ENCODE measurements around the gene EXOC6.
"Not testable (repeated sequence)": the region's sequence is repeated elsewhere in the genome, so short reads cannot be mapped to it uniquely, and the experiment has no call there.

EXOC6 gene

GRCh38 chr10:92957223-92958010, 109.1 kb downstream of the EXOC6 start:
- DNase-seq, result no peak

GRCh38 chr10:92961638-92962037, 113.3 kb downstream of the EXOC6 start:
- no peak for DNase-seq

- DNase-seq, result peak; percentile 82
Observed at GRCh38 chr10:92965314-92965713, 117.0 kb downstream of the EXOC6 start.

GRCh38 chr10:92967641-92968040, 119.3 kb downstream of the EXOC6 start:
- DNase-seq, result no peak

GRCh38 chr10:92969151-92969550, 120.8 kb downstream of the EXOC6 start:
- DNase-seq, result no peak

DNA sequence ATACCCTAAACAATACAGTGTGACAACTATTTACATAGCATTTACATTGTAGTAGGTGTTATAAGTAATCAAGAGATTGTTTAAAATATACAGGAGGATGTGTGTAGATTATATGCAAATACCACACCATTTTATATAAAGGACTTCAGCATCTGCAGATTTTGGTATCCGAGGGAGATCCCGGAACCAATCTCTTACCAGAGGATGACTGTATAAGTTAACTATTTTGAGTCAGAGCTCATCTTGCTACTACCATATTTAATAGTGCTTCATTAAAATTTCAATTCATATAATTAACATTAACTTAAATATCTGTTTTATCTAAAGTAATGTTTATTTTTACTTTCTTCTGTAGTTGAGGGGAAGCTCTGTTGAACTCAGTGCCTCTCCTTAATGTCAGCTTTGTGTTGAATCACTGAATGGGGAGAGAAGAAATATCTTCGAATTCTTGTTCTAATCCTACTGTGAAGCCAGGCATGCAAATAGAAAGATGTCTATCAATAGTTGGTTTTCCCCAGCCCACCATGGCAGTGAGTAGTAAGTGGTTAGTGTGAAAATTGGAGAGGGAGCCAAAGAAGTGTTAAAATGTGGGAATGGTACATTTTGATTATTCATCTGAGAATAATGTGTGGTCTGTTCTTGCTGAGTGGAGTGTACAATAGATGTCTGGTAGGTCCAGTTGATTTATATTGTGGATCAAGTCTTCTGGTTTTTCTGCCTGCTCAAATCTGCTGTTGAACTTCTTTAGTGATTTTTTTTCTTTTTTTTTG, 122.2 kb downstream of the EXOC6 start:
- no peak for DNase-seq

- DNase-seq, result peak; percentile 88
Observed at GRCh38 chr10:92972066-92972870, 123.9 kb downstream of the EXOC6 start.

- no peak for DNase-seq
Observed at GRCh38 chr10:92972886-92973285, 124.6 kb downstream of the EXOC6 start.

- DNase-seq, result not testable (repeated sequence)
Observed at GRCh38 chr10:92976278-92976677, 128.0 kb downstream of the EXOC6 start.

DNA sequence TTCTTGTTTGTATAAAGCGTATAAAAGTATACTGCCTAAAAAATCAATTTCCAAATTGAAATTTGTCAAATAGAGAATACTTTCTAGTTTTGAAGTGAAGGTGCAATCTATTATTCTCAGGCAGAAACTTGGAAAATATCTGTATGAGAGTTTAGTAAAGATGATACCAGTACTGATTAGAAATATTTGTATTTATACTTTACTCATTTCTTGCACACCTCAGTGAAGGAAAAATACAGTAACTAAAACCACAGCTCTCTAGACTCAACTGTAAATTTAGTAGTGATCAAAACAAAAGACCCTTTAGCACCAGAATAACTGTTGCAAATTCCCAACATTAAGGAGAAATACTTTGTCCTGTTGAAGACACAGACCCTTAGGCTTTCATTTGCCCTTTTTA, 140.9 kb downstream of the EXOC6 start:
- no peak for DNase-seq

- DNase-seq, result peak; percentile 73
Observed at GRCh38 chr10:92990615-92991014, 142.3 kb downstream of the EXOC6 start.

DNA sequence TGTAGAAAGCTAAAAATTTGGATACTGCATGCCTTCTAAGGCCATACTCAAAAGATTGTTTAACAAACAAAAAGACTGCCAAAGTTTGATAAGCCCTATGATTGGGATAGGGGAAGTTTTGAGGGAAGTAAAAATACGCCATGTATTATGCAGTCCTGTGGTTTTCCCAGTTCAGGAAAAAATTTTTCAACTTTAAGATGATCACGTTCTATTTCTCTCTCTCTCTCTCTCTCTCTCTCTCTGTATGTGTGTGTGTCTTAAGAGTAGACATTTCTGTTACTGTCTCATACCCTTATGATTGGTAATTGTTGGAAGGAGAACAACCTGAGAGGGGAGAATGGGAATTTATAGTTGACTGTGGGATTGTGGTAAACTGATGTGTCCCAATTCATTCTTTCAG, 143.2 kb downstream of the EXOC6 start:
- DNase-seq, result no peak

DNA sequence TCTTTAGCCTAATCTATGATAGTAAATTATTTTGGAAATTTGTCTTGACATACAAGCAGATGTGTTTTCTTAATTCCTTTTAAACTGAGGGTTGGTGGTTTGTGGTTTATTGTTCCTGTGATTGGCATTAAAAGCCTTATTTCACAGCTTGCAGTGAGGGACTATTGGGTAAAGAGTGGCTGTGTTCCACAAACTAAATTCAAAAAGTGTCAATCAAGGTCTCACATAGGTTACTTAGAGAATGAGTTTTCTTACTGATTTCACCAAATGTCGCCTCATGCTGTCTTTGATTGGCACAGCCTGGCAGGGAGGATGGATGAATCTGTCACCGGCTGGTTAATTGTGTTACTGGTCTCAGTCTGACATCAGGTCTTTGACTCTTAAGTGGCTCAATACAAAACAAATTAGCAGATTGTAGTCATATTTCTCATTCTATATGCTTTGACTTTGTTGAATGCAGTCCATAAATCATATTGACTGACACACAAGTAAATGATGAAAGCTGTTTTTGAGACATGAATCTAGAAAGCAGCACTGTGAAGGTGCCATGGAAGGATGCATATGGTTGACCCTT, 145.5 kb downstream of the EXOC6 start:
- DNase-seq, result peak; percentile 32

DNA sequence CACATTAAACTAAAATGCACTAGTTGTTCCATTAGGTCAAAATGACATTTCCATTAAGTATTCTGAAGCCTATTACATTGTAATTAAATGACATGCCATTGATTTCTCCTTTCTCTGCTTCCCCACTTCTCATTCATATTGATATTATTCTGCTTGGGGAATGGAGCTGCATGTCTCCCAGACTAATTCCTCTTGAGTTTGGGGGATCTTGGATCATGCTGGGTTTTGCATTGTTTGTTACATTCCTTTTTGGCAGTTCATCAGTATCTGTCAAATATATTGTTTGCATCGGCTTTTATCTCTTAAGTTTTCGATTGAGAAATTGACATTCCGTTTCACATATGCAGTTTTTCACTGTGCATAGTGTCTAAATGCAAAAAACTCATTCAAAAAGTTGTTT, 147.2 kb downstream of the EXOC6 start:
- no peak for DNase-seq

GRCh38 chr10:92997620-92998019, 149.3 kb downstream of the EXOC6 start:
- peak; percentile 23 for DNase-seq

GRCh38 chr10:92999191-92999590, 150.9 kb downstream of the EXOC6 start:
- no peak for DNase-seq

GRCh38 chr10:93006435-93007039, 158.2 kb downstream of the EXOC6 start:
- DNase-seq, result peak; percentile 59

GRCh38 chr10:93015722-93016121, 167.4 kb downstream of the EXOC6 start:
- no peak for DNase-seq

- no peak for DNase-seq
Observed at GRCh38 chr10:93023013-93023650, 174.8 kb downstream of the EXOC6 start.

DNA sequence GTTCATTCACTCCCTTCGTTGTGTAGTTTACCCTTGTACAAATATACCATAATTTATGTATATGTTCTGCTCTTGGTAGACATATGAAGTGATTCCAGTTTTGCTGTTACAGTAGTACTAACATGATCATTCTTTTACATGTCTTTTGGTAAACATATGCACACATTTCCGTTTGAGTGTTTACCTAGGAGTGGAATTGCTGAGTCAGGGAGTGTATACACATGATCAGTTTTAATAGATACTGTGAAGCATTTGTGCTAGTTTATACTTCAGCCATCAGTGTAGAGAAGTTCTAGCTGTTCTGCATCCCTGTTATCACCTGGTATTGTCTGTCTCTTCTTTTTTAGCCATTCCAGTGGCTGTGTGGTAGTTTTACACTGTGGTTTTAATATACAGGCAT, 177.8 kb downstream of the EXOC6 start:
- no peak for DNase-seq

- DNase-seq, result no peak
Observed at GRCh38 chr10:93027508-93027907, 179.2 kb downstream of the EXOC6 start.

DNA sequence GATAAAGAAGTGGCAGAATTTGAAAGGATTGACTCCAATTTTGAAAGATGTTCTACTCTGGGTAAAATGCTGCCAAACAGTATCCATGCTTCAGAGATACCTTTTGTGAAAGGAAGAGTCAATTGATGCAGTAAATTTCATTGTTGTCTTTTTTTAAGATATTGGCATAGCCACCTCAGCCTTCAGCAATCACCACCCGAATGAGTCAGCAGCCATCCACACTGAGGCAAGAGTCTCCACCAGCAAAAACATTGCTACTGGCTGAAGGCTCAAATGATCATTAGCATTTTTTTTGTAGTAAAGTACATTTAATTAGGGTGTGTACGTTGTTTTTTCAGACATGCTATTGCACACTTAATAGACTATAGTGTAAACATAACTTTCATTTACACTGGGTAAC, 180.6 kb downstream of the EXOC6 start:
- no peak for DNase-seq

All from OCI-M1 (cell line).